Measurements from ENCODE around the gene DCN.

The DCN gene

DNA sequence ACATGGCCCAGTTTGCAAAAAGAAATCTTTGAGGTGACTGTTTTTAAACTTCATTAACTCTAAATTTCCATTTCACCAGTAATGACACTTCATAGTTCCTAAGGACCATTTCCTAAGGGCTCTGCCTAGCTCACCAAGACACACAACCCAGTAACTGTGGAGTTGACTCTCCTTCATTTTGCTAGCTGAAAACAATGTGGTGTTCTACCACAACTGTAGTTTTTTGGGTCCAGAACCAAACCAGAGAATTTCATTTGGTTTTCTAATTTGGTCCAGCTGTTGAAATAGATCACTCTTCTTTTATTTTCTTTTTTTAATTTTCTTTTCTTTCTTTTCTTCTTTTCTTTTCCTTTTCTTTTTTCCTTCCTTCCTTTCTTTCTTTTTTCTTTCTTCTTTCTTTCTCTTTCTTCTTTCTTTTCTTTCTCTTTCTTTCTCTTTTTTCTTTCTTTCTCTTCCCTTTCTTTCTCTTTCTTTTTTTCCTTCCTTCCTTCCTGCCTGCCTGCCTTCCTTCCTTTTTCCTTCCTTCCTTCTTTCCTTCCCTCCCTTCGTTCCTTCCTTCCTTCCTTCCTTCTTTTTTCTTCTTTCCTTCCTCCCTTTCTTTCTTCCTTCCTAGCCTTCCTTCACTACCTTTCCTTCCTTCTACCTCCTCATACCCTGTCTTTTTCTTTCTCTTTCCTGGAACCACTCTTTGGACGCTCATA lies 52.8 kb downstream of the DCN start:
- DNase-seq: no peak

DNA sequence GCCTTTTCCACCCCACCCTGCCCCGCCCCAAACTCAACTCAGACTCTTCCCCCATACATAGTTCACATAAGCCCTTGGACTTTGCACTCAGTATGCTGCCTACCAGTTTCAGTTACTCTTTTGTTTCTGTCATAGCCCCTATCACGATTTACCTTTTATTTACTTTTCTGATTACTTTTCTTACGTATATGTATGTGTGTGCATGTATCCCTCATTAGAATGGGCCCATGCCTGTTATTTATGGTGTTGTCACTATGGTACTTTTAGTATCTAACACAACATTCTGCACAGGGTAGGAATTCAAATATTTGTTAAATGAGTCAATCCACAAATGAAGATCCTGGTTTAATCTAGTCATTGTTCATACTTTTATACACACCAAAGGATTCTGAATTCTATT lies 54.9 kb downstream of the DCN start:
- DNase-seq: no peak

DNA sequence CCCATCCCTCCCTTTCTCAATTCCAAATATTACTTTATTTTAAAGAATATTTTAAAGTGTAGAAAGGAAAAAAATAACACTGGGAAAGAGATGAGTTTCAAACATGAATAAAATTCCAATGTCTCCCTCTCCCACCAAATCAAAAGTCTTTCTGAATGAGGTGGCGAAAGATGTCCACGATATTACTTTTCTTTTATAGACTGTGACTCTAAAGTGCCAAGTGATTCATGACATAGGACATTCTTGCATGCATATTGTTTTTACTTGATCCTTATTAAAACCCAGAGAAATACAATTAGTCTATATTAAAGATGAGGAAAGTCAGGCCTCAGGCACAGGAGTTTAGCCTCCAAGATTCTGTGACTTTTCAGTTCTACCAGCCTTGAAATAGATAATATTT lies 55.3 kb downstream of the DCN start:
- DNase-seq: no peak

DNA sequence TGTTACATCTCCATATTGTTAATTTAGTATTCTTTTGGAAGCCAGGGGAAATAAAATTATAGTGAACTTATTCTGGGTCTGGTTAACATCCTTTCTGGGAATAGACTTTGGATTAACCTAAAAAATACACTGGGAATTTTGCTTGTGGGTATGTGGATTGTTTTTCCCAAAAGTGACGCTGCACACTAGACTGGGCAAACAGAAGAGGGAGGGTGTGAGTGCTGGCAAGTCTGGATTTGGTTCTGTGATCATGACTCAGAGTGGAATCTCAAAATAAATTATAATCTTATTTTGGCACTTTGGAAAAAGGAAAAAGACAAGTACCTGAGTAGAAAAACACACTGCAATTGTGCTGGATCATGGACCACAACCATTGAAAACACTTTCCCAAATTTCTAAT lies 56.1 kb downstream of the DCN start:
- no peak for DNase-seq

DNA sequence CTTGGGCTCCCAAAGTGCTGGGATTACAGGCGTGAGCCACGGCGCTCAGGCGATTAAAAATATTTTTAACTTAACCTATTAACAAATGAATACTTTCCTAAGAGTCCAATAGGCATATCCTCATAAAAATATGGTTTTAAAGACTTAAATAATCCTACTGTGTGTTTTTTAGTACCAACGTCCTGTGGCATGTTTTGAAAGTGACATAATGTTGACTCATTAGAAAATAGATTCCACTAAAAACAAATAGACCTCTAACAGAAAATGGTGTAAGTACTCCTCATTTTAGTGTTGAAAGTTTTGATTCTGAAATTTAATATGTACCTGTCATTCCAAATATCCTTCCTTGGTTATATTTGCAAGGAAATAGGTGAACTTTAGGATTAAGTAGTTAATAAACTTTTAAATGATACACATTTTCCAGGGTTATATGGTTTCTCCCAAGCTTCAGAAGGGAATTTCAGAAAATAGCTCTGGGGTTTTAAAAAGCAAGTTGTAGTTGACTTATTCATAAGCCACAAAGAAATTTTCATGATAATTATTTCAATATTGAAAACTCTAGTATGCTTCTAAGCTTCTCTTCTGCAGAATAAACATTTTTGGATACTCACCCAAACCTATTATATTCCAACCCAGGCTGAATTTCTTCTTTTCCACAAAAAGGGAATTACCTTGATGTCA lies 59.2 kb downstream of the DCN start:
- DNase-seq: no peak

DNA sequence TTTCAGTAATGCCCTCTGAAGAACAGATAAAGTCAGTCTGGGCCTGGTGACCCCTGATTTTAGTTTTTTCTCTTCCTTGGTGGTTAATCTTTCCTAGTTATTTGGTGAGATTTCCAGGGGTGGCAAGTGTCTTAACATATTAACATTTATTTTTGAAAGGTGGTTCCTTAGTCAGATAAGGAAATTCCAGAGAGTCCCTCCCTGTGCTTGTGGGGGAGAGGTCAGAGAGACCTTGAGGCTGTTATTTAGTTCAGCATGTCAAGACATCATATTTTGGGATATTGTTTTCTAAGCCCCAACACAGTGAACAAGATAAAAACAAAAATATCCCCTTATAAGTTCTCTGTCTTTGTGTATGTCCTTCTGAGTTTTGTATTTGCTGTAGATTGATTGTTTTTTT lies 61.8 kb downstream of the DCN start:
- no peak for DNase-seq

DNA sequence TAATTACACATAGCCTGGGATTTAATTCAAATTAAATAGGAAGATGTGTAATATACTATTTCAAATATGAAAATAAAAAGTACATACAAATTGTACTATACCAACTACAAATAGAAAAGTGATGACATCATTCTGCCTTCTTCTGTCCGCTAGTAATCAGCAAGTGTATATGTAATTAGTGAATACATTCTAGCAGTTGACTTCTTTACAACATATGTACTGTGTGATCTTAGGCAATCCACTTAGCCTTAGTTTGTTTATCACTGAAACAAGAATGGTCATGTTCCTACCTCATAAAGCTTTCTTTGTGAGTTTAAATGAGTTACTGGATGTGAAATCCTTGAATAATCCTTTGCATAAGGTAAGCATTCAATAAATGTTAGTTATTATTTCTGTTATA lies 63.5 kb downstream of the DCN start:
- no peak for DNase-seq

DNA sequence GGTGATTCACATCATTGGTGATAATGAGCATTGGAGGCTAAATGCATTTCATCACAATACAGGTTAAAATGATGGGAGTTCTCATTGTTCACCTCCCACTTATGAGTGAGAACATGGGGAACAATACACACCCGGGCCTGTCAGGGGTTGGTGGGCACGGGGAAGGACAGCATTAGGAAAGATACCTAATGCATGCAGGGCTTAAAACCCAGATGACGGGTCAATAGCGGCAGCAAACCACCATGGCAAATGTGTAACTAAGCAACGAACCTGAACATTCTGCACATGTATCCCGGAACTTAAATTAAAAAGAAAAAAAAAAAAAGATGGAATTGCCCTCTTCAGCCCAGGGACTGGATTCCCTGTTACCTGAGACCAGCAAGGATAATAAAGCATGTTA lies 69.0 kb downstream of the DCN start:
- DNase-seq: no peak

DNA sequence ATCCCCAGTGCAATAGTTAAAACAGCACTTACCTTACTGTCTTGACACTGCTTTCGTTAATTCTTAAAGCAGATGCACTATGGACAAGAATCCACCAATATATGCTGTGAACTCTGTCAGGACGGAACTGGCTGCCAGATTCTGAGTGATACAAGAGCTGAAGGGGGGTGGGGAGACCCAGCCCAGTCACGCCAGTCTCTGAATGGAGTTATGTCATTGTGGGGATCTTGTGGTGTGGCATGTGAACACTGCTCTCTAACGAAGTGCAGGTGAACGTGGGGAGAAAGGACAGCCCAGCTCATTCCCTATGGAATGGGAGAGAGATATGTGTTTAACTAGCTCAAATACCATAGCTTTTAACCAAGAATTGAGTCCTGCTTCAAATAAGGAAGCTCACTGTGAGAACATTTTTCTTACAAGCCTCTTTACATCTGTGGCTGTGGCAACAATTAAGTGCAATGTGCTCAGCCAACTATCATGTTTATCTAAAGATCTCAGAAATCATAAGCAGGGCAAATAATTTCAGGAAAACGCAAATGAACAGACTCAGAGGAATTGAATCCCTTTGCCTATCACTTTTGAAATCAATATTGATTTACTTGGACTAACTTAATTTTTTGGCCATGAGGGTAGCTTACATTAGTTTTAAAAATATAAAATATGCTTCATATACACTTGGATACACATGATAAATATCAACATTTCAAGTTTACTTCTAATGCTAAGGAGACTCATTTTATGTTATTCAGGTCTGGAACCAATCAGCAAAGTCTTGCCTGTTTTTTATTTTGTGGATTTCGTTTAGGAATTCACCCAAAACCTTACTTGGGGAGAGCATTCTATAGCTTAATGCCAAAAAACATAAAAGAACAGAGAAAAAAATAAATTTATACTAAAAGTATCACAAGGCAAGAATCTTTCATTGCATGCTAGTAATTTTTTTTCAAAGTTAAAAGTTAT lies 71.0 kb downstream of the DCN start, which contains the start of gene LUM:
Gene LUM, minus strand, starts transcription at position 129 of the 960 bp plus-strand sequence. CDS start 2,515 bp downstream, outside the sequence.
- no peak for DNase-seq

DNA sequence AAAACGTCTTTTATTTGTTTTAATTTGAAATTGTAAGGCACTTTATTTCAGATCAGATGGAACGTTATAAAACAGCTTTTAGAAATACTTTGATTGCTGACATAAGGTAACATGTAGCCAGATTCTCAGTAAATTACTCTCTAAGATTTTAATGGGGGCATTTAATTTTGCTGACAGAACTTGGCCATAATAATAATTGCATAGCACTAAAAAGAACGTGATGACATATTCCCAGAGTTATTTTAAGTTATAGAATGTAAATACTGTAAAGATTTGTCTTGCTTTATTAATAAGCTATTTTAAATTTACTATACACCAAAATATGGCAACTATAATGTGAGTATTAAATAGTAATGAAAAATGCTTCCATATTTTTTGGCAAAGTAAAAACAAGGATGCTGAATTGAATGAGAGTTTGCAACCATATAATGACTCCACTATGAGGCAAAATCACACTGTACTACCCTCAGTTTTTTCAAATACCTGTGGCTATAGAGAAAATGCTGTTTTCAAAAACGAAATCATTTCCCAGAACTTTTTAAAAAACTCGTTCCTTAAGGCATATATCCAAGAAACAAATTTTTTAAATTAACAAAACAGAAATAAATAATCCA lies 72.2 kb downstream of the DCN start:
- no peak for DNase-seq

DNA sequence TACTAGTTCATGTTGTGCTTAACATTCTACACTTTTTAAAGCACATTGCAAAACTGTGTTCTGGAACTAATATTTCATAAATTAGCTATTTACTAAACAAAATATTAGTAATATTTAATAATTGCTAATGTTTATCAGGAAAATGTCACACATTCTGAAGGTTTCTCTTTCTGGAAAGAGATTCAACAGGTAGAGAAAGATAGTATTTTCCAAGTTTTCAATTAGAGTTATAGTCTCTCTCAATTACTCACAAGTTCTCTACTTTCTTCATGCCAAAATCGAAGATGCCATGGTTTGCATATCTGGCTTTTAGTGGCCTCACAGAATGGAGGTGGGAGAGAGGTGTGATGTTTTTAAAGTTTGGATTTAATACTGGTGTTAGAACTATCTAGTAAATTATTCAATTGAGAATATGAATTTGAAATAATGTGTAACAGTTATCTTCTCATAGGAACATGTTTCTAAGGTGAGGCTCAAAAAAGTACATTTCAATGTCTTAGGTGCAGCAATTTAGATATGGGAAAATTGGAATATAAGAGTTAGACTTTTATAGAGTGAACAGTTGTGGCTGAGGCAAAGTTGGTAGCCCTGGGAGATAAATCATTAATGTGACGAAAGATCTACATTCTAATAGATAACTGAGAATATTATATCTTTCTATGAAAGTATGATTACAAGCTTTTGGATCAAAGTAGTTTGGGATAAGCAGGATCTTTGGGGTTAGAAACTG lies 72.9 kb downstream of the DCN start:
- no peak for DNase-seq

DNA sequence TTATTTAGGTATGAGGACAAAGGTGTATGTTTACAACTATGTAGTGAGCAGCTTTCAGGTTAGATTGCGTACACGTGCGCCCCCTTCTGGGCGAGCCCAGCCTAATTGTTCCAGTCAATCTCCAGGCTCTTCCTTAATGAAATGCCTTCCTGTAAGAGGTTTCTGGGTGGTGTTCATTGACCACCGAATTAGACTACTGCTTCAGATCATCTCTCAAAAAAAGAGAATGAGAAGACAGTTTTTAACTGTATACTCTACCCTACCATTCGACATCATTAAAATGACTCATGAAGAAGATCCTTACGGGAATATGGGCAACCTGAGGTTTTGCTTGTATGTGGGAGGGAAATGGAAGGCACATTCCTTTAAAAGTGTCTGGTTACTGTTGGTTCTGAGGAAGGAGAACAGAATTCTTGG lies 73.5 kb downstream of the DCN start:
- no peak for DNase-seq

DNA sequence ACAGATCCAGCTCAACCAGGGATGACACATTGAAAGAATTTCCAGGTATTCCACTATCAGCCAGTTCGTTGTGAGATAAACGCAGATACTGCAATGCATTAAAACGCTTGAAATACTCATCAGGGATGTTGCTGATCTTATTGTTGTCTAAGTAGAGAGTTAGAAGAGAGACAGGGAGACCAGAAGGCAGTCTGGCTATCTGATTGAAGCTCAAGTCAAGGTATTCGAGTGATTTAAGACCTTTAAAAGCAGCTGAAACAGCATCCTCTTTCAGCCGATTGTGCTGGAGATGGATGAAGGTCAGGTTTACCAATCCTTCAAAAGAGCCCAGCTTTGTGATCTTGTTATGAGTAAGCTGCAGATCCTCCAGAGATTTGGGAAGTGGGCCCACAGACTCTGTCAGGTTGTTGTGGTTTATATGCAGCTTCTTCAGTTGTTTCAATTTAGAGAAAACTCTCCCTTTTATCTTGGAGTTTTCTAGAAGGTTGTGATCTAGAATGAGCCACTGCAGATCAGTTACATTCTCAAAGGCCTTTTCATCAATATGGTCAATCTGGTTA lies 74.3 kb downstream of the DCN start:
- no peak for DNase-seq

DNA sequence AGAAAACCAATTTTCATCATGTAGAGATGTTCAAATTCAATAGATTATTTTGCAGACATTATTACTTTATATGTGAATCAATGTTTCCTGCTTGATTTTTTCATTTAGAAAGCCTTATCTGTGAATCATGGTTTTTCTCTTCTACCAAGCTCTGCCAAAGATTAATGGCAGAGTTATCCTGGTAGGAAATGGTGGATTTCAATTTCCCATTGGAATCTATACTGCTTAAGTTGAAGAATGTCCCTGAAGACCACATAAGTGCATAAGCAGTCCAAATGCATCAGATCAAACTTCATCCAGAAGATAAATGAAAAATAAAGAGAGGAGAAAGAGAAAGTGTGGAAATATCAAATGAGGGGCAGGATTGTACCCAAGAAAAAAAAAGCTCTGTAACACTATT lies 76.3 kb downstream of the DCN start:
- DNase-seq: no peak

DNA sequence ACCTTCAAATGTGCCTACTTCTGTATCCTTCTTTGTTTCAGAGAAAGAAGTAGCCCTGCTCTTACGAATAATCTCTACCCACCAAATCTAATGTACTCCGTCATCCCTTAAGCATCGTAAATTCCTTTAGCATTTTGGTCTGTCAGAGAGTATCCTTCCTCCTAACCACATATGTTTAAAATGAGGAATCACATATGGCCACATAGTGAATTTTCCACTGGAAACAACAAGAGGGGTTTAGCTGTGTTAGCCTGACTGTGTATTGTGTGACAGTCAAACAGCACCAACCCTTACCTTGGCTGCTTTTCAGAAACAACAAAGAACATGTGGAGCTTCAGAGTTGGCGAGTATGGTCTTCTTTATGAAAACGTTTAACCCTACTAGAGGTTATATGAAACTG lies 76.8 kb downstream of the DCN start:
- DNase-seq: no peak

DNA sequence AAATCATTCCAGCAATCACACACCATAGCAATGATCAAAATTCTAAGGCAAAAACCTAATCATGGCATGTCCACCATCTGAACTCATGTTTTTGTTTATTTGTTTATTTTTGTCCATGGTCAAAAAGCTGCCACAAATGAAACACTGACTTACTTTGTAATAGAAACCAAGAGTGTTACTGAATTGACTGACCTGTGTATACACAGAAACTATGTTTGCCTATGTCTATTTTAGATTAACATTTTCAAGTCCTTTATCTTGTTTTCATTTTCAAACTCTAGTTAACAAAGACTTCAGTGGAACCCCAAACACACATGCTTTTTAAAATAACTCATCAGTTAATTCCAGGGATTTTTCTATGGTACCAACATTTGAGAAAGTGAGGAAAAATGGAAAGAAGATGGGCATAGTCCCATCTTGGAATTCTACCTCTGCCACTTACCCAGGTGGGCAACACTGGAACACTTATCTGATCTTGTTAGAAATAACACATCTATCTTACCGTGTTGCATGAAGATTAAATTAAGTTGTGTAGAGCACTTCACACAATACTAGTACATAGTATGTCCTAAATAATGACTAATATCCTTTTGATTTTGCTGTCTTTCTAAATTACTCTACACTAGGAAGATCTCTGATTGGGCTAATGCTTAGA lies 77.7 kb downstream of the DCN start:
- DNase-seq: no peak

DNA sequence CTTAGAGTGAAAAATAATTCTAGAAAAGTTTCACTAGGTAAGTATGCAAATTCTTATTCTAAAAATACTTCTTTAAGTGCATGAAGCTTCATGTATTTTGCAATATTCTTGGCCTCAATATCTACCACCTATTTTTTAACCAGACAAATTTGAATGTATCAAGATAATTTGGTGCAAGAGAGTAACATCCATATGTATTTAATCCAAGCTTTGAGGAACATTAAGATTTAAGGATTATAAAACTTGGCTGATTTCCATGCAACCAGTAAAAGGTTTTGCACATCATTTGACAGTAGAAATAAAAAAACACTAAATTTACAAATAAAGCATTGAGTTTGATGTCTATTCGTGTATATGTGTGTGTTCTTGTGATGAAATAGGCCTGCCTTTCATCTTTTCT lies 79.0 kb downstream of the DCN start:
- no peak for DNase-seq

DNA sequence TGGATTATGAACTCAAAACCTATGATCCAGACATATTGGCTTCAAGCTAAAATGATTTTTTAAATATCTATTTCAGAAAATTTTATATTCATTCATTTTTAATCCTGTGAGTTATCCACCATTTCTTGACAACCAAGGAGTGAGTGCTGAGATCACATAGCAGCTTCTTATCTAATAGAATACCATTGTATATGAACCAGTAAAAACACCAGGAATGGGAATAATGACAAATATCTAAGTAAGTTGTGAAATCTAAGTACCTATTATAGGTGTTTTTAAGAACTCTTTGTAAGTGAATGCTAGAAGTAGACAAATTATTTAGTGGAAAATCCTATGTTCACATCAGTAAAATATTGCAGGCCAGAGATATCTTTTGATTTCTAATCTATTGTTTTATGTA lies 79.5 kb downstream of the DCN start:
- DNase-seq: no peak

DNA sequence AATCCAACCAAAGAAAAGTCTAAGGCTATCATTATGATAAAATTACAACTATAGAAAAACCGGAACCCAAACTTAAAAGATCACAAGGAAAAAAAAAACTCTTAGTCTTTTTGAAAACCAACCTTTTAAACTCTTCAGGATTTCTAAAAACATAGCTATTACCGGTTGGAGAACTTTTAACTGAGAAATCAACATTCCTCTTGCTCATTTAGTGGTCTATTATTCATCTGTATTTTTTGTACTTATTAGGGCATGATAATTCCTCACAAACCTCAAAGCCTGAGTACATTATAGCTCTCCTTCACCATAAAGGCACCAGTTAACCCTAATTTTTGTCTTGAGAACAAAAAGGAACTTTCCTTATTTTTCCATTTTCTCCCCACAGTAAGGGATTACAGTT lies 81.7 kb downstream of the DCN start:
- no peak for DNase-seq

DNA sequence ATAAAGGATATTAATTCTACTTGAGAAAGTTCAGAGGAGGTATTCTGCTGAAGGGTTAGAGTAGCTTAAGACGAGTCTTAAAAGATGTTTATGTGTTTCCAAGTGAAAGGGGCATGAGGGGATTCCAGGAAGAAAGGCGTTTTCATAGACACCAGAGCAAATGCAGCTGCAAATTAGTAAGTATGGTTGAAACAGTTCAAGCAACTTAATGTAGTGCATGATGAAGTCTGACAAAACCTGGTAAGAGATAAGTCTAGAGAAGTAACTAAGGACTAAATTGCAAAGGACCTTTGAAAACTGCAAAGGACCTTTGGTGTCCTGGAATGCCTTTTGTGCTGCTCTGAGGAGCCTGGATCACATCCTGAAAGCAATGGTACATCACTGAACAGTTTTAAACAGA lies 82.8 kb downstream of the DCN start:
- no peak for DNase-seq

DNA sequence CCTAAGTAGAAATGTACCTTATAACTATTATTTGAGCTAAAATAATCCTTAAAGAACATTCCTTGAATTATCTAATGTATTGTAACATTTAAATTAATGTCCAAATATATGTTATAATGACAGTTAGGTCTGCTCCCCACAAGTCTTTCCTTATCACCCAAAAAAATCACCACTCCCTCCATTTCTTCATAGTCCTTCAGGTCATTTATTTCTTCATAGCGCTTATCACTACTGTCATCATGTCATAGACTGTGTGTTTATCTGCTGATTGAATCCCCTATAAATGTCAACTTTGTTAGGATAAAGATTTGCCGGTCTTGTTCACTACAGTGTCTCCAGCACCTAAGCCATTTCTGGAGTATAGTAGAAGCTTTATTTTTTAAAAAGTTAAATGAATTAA lies 83.3 kb downstream of the DCN start:
- no peak for DNase-seq

DNA sequence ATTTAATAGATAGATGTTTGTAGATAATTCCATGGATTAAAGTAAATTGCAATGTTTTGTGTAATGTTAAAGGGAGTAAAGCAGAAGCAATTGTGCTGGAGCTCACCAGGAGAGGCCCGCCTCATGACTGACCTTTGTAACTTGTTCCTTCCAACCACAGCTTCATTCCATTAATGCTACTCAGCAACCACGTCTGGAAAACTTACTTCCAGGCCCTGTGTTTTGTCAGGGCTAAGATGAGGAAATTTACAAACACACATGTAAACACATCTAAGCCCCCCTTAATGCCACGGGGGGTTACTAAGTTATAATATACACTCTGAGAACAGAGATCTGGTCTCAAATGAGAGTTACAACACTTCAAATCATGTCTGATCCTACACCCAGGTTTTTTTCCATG lies 83.7 kb downstream of the DCN start:
- DNase-seq: no peak

Measured in DMS153 (cell line).